ENCODE data around the gene RNF20. TPM values are rescaled to one million over a fixed set of nuclear protein-coding genes. Genes with fewer than 3 reads are reported as not detected.

RNF20 gene
- total and polyA plus RNA-seq, 2 of the 13 experiments (the other 11 are each of a cell fraction or from before 2014, with no cell fraction given), result 12.7 to 37.6 TPM

- in situ Hi-C loops (cut with HindIII; ENCODE audit: extremely low pct_ligation_motif_present, low pct_unique_long_range_greater_than_20kb) (no loop called here), intact Hi-C loops (cut with micrococcal nuclease; ENCODE audit: unreplicated experiment) (no loop called here)
- ATAC-seq, result no peak
- Histone ChIP-seq H3K4me2 (ENCODE audit: low read depth, low read length) (no peak overlapping the region), H3K9me3 (ENCODE audit: low read length) (no peaks in the 10 kb centered on the region), H3K4me1 (ENCODE audit: insufficient read depth, low read length) (no peaks in the 10 kb centered on the region), H4K20me1 (ENCODE audit: insufficient read depth, low read length) (no peaks in the 10 kb centered on the region), H3K27ac (ENCODE audit: extremely low read length, insufficient read depth, low read length) (no peak overlapping the region), H3K4me3 (replicated peaks in 1 of 3; ENCODE audit: insufficient read depth in 1 of 3, low read depth in 2 of 3, low read length in 3 of 3) (no peak overlapping the region), H3K9ac (ENCODE audit: insufficient read depth, low read depth, low read length) (no peak overlapping the region), H3K79me2 (ENCODE audit: insufficient read depth, low read length) (no peaks in the 10 kb centered on the region), H3K36me3 (replicated peaks in 1 of 2; ENCODE audit: control insufficient read depth in 1 of 2, insufficient read depth in 2 of 2, low read length in 2 of 2) (no peaks in the 10 kb centered on the region), H3K27me3 (ENCODE audit: control insufficient read depth in 1 of 2, insufficient read depth in 2 of 2, low read length in 2 of 2) (no peaks in the 10 kb centered on the region), H2AFZ (ENCODE audit: low read length) (no peak overlapping the region)
- no TSS peak for BruUV-seq (replicated peaks)
- no peak for DNase-seq (ENCODE audit: low spot score)
- no peak for FAIRE-seq
- ChIA-PET CTCF (ENCODE audit: low intra/inter-chr PET ratio, low total read pairs) (no interaction called here), POLR2A (no interaction called here)
- TF ChIP-seq MLLT10 (CRISPR knock-in tag; IDR thresholded peaks at IDR 0.05), result no peak
- TF ChIP-seq ZNF850 (CRISPR knock-in tag; conservative IDR thresholded peaks at IDR 0.05), result no peak
- no peak for TF ChIP-seq ZNF441 (CRISPR knock-in tag; IDR thresholded peaks at IDR 0.05; ENCODE audit: borderline replicate concordance)
- no peak for TF ChIP-seq CENPX (CRISPR knock-in tag; IDR thresholded peaks at IDR 0.05)
- no peak for TF ChIP-seq ZNF317 (CRISPR knock-in tag; IDR thresholded peaks at IDR 0.05)
- no peak for TF ChIP-seq MLX (CRISPR knock-in tag; IDR thresholded peaks at IDR 0.05)
- no peak for TF ChIP-seq ZNF3 (CRISPR knock-in tag; IDR thresholded peaks at IDR 0.05)
- TF ChIP-seq HDAC2 (CRISPR knock-in tag; IDR thresholded peaks at IDR 0.05), result no peak
- no peak for TF ChIP-seq RAD21 (CRISPR knock-in tag; IDR thresholded peaks at IDR 0.05)
- no peak for TF ChIP-seq BCL6 (CRISPR knock-in tag; IDR thresholded peaks at IDR 0.05)
- no peak for TF ChIP-seq DMAP1 (CRISPR knock-in tag; IDR thresholded peaks at IDR 0.05)
- no peak for TF ChIP-seq CENPT (CRISPR knock-in tag; IDR thresholded peaks at IDR 0.05; ENCODE audit: low read depth)
- no peak for TF ChIP-seq HNRNPL (IDR thresholded peaks at IDR 0.05; ENCODE audit: low read depth, low read length)
- WGBS (ENCODE audit: low lambda C conversion rate), result 14% methylated on average over 3 of the region's 3 CpGs
Observed at GRCh38 chr9:101585740-101586139, 52.1 kb downstream of the RNF20 start.

Data from HepG2 (cell line).